ENCODE results near the gene ASIC1.

- no peak for TF ChIP-seq POLR2A (IDR thresholded peaks at IDR 0.05; ENCODE audit: low read length)
- TF ChIP-seq GATA1 (IDR thresholded peaks at IDR 0.05; ENCODE audit: low read depth, low read length): no peak
Observed at GRCh38 chr12:50097952-50098351, 40.6 kb downstream of the ASIC1 start.
